ENCODE measurements around the gene PIAS2.

DNA sequence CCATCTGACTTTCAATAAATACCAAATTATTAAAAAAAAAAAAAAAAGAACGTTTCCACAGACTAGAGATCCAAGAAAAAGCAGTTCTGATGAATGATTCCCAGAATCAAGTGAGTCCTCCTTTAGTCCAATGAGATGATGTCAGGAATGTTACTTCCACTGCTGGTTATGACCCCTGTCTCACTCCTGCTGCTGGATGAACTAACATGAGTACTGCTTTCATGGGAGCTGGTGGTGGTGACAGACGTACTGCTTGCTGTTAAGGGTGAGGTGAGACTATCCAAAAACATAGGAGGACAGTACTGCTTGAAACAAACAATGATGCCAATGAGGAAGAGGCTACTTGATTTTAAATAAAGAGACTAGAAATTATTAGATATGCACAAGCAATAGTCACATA is 105.0 kb downstream of the PIAS2 start:
- no peak for TF ChIP-seq FOXK2 (IDR thresholded peaks at IDR 0.05)
- no peak for TF ChIP-seq FOXA1 (IDR thresholded peaks at IDR 0.05)
